A549 (cell line): ENCODE measurements around the gene PIGU. TPM values are rescaled to one million over a fixed set of nuclear protein-coding genes. Genes with fewer than 3 reads are reported as not detected.

ENCODE experiments used
- ATAC-seq, 2 experiments: fragments of 200-7000 bp in 1 of 2; fragments of >200 bp in 1 of 2; cut with Nextera tagmentation in 1 of 2; cut with Tn5 transposase in 1 of 2; 3 replicates each; pipeline versions ENCODE4 v1.8.0 to v1.9.1; 2018 to 2020; ENCODE audit warnings: mild to moderate bottlenecking in 1 of 2, moderate library complexity in 1 of 2
- CTCF ChIA-PET: fragments of 300-600 bp; sonication (Branson Sonifier 250); formaldehyde crosslinking; extraction: SDS; loops from one replicate; lab custom pipeline; 2021; ENCODE audit warnings: antibody characterized with exemption, inconsistent platforms; lab: Yijun Ruan, JAX
- POLR2A ChIA-PET: fragments of 350-600 bp; formaldehyde crosslinking; extraction: SDS; loops from one replicate; lab custom pipeline; 2021; ENCODE audit warnings: antibody characterized with exemption, inconsistent platforms; lab: Yijun Ruan, JAX
- DNase-seq, 2 experiments: peaks; one replicate each; pipeline versions ENCODE4 v3.0.0 to v3.0.0-alpha.2; 2011 to 2016; ENCODE audit warnings: low read depth in 1 of 2, low spot score in 1 of 2
- FAIRE-seq: peaks from 2 replicates; lab custom pipeline; 2011; peaks lifted over from hg19 to GRCh38; lab: Jason Lieb, UNC
- H3K27ac ChIP-seq, 2 experiments: fragments of >200 bp; sonication (Bioruptor Twin); formaldehyde crosslinking; 3 replicates each; pipeline ENCODE4 v1.5.1; 2016 to 2017
- H3K4me1 ChIP-seq: fragments of >200 bp; sonication (Bioruptor Twin); formaldehyde crosslinking; 3 replicates; pipeline ENCODE4 v1.6.1; 2016
- H3K4me2 ChIP-seq: fragments of >200 bp; sonication (Bioruptor Twin); formaldehyde crosslinking; 3 replicates; pipeline ENCODE4 v1.6.1; 2016
- H3K4me3 ChIP-seq: fragments of >200 bp; sonication (Bioruptor Twin); formaldehyde crosslinking; 3 replicates; pipeline ENCODE4 v1.5.1; 2016
- H3K9me3 ChIP-seq: fragments of >200 bp; sonication (Bioruptor Twin); formaldehyde crosslinking; 3 replicates; pipeline ENCODE4 v1.6.1; 2016
- EHF ChIP-seq: fragments of 250-450 bp; sonication (Bioruptor Pico); IDR thresholded peaks from 2 replicates; pipeline ENCODE4 v1.5.0; 2020; ENCODE audit warnings: mild to moderate bottlenecking
- ESRRA ChIP-seq: fragments of 150-350 bp; IDR thresholded peaks from 2 replicates; pipeline ENCODE4 v1.6.1; 2014; ENCODE audit warnings: mild to moderate bottlenecking, low read length, borderline replicate concordance
- FOSB ChIP-seq: fragments of 250-450 bp; sonication (Bioruptor Pico); IDR thresholded peaks from 2 replicates; pipeline ENCODE4 v1.5.0; 2020; ENCODE audit warnings: mild to moderate bottlenecking, moderate library complexity
- FOSL2 ChIP-seq, 2 experiments: fragments of 450-650 bp in 1 of 2; fragments of >200 bp in 1 of 2; sonication (Bioruptor Twin) in 1 of 2; formaldehyde crosslinking; IDR thresholded peaks; 2 replicates each; pipeline versions ENCODE4 v1.5.0 to v1.6.1; 2016 to 2020; ENCODE audit warnings: mild to moderate bottlenecking in 1 of 2, moderate library complexity in 1 of 2
- FOXS1 ChIP-seq: fragments of 250-450 bp; sonication (Bioruptor Pico); IDR thresholded peaks from 2 replicates; pipeline ENCODE4 v1.5.0; 2020; ENCODE audit warnings: mild to moderate bottlenecking, moderate library complexity
- GATA3 ChIP-seq: IDR thresholded peaks from 2 replicates; pipeline ENCODE4 v1.6.1; 2012; ENCODE audit warnings: borderline replicate concordance
- HEYL ChIP-seq: fragments of 250-450 bp; sonication (Bioruptor Pico); IDR thresholded peaks from 2 replicates; pipeline ENCODE4 v1.8.0; 2021; ENCODE audit warnings: mild to moderate bottlenecking, moderate library complexity
- HOXB13 ChIP-seq: fragments of 250-450 bp; sonication (Bioruptor Pico); IDR thresholded peaks from 2 replicates; pipeline ENCODE4 v1.5.0; 2020; ENCODE audit warnings: low read depth, mild to moderate bottlenecking, moderate library complexity
- HOXB5 ChIP-seq: fragments of 250-450 bp; sonication (Bioruptor Pico); IDR thresholded peaks from 2 replicates; pipeline ENCODE4 v1.5.0; 2020; ENCODE audit warnings: mild to moderate bottlenecking, moderate library complexity
- JUN ChIP-seq, 2 experiments: fragments of >200 bp; sonication (Bioruptor Twin); formaldehyde crosslinking; IDR thresholded peaks; 2 replicates in 1 of 2; 3 replicates in 1 of 2; pipeline ENCODE4 v1.6.1; 2016 to 2017
- MAFK ChIP-seq: fragments of 450-650 bp; IDR thresholded peaks from 2 replicates; pipeline ENCODE4 v1.6.1; 2014; ENCODE audit not compliant: partially characterized antibody
- MAZ ChIP-seq: fragments of 150-350 bp; IDR thresholded peaks from 2 replicates; pipeline ENCODE4 v1.6.1; 2014; ENCODE audit warnings: antibody characterized with exemption, low read depth, low read length, borderline replicate concordance
- MYC ChIP-seq: IDR thresholded peaks from 2 replicates; pipeline ENCODE4 v1.6.1; 2012; ENCODE audit warnings: mild to moderate bottlenecking, inconsistent platforms, low read length, improper control_type of control experiment, borderline replicate concordance
- NR3C1 ChIP-seq: fragments of >200 bp; sonication (Bioruptor Twin); formaldehyde crosslinking; IDR thresholded peaks from 3 replicates; pipeline ENCODE4 v1.6.1; 2017
- PHF8 ChIP-seq: fragments of 200-600 bp; sonication (generic); IDR thresholded peaks from 2 replicates; pipeline ENCODE4 v1.6.1; 2016; ENCODE audit warnings: low read depth, mild to moderate bottlenecking, antibody characterized with exemption, moderate library complexity, borderline replicate concordance
- RAD21 ChIP-seq, 2 experiments: fragments of >200 bp in 1 of 2; sonication (Bioruptor Twin) in 1 of 2; formaldehyde crosslinking in 1 of 2; IDR thresholded peaks in 1 of 2; conservative IDR thresholded peaks in 1 of 2; 2 replicates in 1 of 2; 3 replicates in 1 of 2; pipeline ENCODE4 v1.6.1; 2012 to 2018; ENCODE audit warnings: inconsistent platforms in 1 of 2
- ZC3H11A ChIP-seq: fragments of 450-650 bp; IDR thresholded peaks from 2 replicates; pipeline ENCODE4 v1.6.1; 2014; ENCODE audit warnings: antibody characterized with exemption, mild to moderate bottlenecking
- WGBS: methylation state at CpG from one replicate; pipeline ENCODE4 v1.1.6; 2017; ENCODE audit errors: missing lambda C conversion rate; 5-methylcytosine and 5-hydroxymethylcytosine counted together
- polyA plus RNA-seq, 4 experiments: library from polyadenylated mRNA; depleted of rRNA in 3 of 4; stranded (reverse); fragments of >200 nt; fragmentation: RNase III in 1 of 4; extraction: RNeasy Plus Mini Kit Qiagen cat#74134 plus additional on column Dnase treatment in 1 of 4; gene quantifications; 2 replicates in 3 of 4; 3 replicates in 1 of 4; pipeline ENCODE4 v1.2.3, GENCODE V29; 2011 to 2017
- TF ChIP-seq, protein P1 (sequence below): fragments of 250-450 bp; sonication (Bioruptor Pico); IDR thresholded peaks from 2 replicates; pipeline ENCODE4 v1.5.0; 2021; ENCODE audit warnings: mild to moderate bottlenecking, moderate library complexity, borderline replicate concordance
- TF ChIP-seq, protein P2 (sequence below): fragments of >200 bp; sonication (Bioruptor Twin); formaldehyde crosslinking; IDR thresholded peaks from 3 replicates; pipeline ENCODE4 v1.6.1; 2016
- TF ChIP-seq, protein P3 (sequence below): fragments of >200 bp; sonication (Bioruptor Twin); formaldehyde crosslinking; IDR thresholded peaks from 2 replicates; pipeline ENCODE4 v1.6.1; 2016
- TF ChIP-seq, protein P4 (sequence below): fragments of 150-350 bp; IDR thresholded peaks from 2 replicates; pipeline ENCODE4 v1.6.1; 2014; ENCODE audit warnings: low read depth, mild to moderate bottlenecking, low read length
- TF ChIP-seq, protein P5 (sequence below): IDR thresholded peaks from 2 replicates; pipeline ENCODE4 v1.6.1; 2012; ENCODE audit warnings: low read depth, borderline replicate concordance
- TF ChIP-seq, protein P6 (sequence below): fragments of >200 bp; sonication (Bioruptor Twin); formaldehyde crosslinking; IDR thresholded peaks from 3 replicates; pipeline ENCODE4 v1.5.1; 2016

The PIGU gene
- polyA plus RNA-seq, 2 of the 4 experiments (the other 2 are of a cell fraction): 27.8 to 103 TPM

DNA sequence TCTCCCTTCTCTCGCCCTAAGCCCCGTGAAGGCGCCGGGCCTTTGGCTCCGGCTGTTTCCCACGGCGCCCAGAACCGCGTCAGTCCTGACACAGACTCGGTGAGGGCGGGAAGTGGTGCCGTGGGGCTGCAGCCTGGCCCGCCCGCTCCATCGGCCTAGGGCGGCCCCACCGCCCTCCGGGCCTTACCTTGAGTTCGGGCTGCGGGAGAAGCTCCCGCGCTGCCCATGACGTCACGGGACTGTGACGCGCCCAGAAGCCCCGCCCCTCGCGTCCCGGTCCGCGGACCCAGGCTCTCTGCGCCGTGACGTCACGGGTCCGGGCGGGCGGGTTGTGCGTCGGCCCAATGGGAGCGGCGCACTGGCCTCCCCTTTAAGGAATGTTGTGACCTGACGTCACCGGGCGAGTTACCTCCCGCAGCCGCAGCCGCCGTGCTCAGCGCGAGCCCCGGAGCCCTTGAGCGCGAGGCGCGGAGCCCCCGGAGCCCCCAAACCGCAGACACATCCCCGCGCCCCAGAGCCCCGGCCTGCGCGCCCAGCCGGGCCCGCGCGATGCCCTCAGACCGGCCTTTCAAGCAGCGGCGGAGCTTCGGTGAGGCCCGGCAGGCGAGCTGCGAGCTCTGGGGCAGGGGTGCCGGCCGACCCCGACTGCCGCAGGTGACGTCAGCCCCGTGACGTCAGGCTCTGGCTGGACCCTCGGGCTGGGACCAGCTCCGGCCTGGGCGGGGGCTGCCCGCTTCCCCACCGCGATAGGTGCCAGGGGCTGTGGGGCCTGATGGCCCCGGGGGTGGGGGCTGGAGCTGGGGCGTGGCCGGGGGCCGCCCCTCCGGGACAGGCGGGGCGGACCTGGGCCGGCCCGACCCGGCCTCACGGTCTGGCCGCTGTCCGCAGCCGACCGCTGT lies 118.3 kb downstream of the PIGU start, which contains the start of gene MAP1LC3A (continued):
- peak in 1 of 2 experiments; percentile 29; a peak in 1 of 5 replicates for TF ChIP-seq JUN (IDR thresholded peaks at IDR 0.05)
- TF ChIP-seq GATA3: no peak
- no peak for TF ChIP-seq RAD21 (conservative IDR thresholded peaks at IDR 0.05 in 1 of 2, IDR thresholded peaks at IDR 0.05 in 1 of 2)
- TF ChIP-seq, protein P1, sequence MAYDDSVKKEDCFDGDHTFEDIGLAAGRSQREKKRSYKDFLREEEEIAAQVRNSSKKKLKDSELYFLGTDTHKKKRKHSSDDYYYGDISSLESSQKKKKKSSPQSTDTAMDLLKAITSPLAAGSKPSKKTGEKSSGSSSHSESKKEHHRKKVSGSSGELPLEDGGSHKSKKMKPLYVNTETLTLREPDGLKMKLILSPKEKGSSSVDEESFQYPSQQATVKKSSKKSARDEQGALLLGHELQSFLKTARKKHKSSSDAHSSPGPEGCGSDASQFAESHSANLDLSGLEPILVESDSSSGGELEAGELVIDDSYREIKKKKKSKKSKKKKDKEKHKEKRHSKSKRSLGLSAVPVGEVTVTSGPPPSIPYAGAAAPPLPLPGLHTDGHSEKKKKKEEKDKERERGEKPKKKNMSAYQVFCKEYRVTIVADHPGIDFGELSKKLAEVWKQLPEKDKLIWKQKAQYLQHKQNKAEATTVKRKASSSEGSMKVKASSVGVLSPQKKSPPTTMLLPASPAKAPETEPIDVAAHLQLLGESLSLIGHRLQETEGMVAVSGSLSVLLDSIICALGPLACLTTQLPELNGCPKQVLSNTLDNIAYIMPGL (CRISPR knock-in tag): no peak
- TF ChIP-seq MAFK: no peak
- TF ChIP-seq ESRRA: no peak
- TF ChIP-seq, protein P2, sequence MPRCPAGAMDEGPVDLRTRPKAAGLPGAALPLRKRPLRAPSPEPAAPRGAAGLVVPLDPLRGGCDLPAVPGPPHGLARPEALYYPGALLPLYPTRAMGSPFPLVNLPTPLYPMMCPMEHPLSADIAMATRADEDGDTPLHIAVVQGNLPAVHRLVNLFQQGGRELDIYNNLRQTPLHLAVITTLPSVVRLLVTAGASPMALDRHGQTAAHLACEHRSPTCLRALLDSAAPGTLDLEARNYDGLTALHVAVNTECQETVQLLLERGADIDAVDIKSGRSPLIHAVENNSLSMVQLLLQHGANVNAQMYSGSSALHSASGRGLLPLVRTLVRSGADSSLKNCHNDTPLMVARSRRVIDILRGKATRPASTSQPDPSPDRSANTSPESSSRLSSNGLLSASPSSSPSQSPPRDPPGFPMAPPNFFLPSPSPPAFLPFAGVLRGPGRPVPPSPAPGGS: no peak
- no peak for TF ChIP-seq FOXS1 (CRISPR knock-in tag)
- no peak for TF ChIP-seq FOSL2 (IDR thresholded peaks at IDR 0.05)
- TF ChIP-seq FOSL2 (CRISPR knock-in tag; IDR thresholded peaks at IDR 0.05): peak; percentile 74
- TF ChIP-seq, protein P3, sequence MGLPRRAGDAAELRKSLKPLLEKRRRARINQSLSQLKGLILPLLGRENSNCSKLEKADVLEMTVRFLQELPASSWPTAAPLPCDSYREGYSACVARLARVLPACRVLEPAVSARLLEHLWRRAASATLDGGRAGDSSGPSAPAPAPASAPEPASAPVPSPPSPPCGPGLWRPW: no peak
- TF ChIP-seq PHF8: peak; percentile 96
- TF ChIP-seq, all 56 proteins: peak for 9

DNA sequence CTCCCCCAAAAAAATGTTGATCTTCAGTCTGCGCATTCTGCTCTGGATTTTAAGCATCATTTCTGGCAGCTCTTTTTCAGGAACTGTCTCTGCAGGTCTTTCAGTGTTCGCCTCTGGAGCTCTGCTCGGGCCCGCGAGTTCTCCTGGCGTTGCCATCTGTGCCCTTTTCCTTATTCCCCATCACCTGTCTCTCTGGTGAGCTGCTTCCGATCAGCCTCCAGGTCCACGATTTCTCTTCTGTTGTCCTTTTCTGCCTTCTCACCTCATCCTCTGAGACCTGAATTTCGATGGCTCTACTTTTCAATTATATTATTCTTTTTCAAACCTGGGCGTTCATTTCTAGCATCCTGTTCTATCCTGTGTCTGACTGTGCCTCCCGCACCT lies 119.0 kb downstream of the PIGU start:
- H3K9me3 ChIP-seq: no peaks in the 10 kb centered on the region
- H3K4me2 ChIP-seq: peak overlapping the region; percentile 77
- ATAC-seq (no peak; a peak in 1 of 6 replicates), FAIRE-seq (no peak), DNase-seq (no peak)
- ChIA-PET POLR2A (interaction anchor here (0.6 to 1.2 kb wide), 3 partner anchors 21 to 255 kb away, joined by 3 to 4 read pairs (median 4); partner anchors contain the start of gene AHCY), CTCF (interaction anchor here (0.6 to 1.7 kb wide), 7 partner anchors 15 to 258 kb away, joined by 3 to 5 read pairs (median 3); partner anchors contain the start of gene DYNLRB1)
- WGBS: 47% methylated on average over 11 of the region's 11 CpGs
- peaks cover 23% of the 10 kb centered on the region for H3K4me1 ChIP-seq
- peak overlapping the region; percentile 67 for H3K4me3 ChIP-seq
- peak overlapping the region; percentile 73 to 93 for H3K27ac ChIP-seq
- TF ChIP-seq, protein P1 (CRISPR knock-in tag): no peak
- TF ChIP-seq GATA3: no peak
- no peak for TF ChIP-seq MAZ
- TF ChIP-seq, protein P4, sequence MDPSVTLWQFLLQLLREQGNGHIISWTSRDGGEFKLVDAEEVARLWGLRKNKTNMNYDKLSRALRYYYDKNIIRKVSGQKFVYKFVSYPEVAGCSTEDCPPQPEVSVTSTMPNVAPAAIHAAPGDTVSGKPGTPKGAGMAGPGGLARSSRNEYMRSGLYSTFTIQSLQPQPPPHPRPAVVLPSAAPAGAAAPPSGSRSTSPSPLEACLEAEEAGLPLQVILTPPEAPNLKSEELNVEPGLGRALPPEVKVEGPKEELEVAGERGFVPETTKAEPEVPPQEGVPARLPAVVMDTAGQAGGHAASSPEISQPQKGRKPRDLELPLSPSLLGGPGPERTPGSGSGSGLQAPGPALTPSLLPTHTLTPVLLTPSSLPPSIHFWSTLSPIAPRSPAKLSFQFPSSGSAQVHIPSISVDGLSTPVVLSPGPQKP: no peak
- TF ChIP-seq EHF (CRISPR knock-in tag): no peak
- TF ChIP-seq ZC3H11A: no peak
- no peak for TF ChIP-seq MYC
- TF ChIP-seq HEYL (CRISPR knock-in tag): no peak
- no peak for TF ChIP-seq PHF8
- no peak for TF ChIP-seq HOXB5 (CRISPR knock-in tag)
- no peak for TF ChIP-seq NR3C1
- TF ChIP-seq, protein P5, sequence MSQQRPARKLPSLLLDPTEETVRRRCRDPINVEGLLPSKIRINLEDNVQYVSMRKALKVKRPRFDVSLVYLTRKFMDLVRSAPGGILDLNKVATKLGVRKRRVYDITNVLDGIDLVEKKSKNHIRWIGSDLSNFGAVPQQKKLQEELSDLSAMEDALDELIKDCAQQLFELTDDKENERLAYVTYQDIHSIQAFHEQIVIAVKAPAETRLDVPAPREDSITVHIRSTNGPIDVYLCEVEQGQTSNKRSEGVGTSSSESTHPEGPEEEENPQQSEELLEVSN: no peak
- TF ChIP-seq, protein P6, sequence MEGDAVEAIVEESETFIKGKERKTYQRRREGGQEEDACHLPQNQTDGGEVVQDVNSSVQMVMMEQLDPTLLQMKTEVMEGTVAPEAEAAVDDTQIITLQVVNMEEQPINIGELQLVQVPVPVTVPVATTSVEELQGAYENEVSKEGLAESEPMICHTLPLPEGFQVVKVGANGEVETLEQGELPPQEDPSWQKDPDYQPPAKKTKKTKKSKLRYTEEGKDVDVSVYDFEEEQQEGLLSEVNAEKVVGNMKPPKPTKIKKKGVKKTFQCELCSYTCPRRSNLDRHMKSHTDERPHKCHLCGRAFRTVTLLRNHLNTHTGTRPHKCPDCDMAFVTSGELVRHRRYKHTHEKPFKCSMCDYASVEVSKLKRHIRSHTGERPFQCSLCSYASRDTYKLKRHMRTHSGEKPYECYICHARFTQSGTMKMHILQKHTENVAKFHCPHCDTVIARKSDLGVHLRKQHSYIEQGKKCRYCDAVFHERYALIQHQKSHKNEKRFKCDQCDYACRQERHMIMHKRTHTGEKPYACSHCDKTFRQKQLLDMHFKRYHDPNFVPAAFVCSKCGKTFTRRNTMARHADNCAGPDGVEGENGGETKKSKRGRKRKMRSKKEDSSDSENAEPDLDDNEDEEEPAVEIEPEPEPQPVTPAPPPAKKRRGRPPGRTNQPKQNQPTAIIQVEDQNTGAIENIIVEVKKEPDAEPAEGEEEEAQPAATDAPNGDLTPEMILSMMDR: no peak
- TF ChIP-seq HOXB13 (CRISPR knock-in tag): no peak
- no peak for TF ChIP-seq FOSB
